K562 (cell line): Measurements from ENCODE around the gene KCNJ14. TPM values are rescaled to one million over a fixed set of nuclear protein-coding genes. Genes with fewer than 3 reads are reported as not detected.
A peak's percentile ranks its signal among the peaks of the same experiment; 100 is the strongest.

Source experiments
- ARID1B ChIP-seq: fragments of 450-650 bp; IDR thresholded peaks from 2 replicates; pipeline ENCODE4 v1.6.1; 2016; ENCODE audit warnings: antibody characterized with exemption, mild to moderate bottlenecking, inconsistent platforms
- CC2D1A ChIP-seq: fragments of 450-650 bp; IDR thresholded peaks from 2 replicates; pipeline ENCODE4 v1.6.1; 2017; ENCODE audit warnings: mild to moderate bottlenecking
- CTCF ChIP-seq, 3 experiments: IDR thresholded peaks in 2 of 3; conservative IDR thresholded peaks in 1 of 3; 2 replicates each; pipeline ENCODE4 v1.5.1; 2011 to 2012; ENCODE audit warnings: low read length in 3 of 3, mild to moderate bottlenecking in 3 of 3, control low read depth in 2 of 3, improper control_type of control experiment in 1 of 3, inconsistent platforms in 1 of 3, low read depth in 1 of 3, mixed read lengths in 1 of 3, moderate library complexity in 1 of 3; ENCODE audit not compliant: insufficient read depth in 2 of 3
- DPF2 ChIP-seq: fragments of 450-650 bp; IDR thresholded peaks from 2 replicates; pipeline ENCODE4 v1.6.1; 2016
- MAZ ChIP-seq, 2 experiments: fragments of 450-650 bp in 1 of 2; sonication (generic) in 1 of 2; formaldehyde crosslinking; IDR thresholded peaks in 1 of 2; conservative IDR thresholded peaks in 1 of 2; 2 replicates each; pipeline versions ENCODE4 v1.4.0 to v1.5.0; 2020; ENCODE audit warnings: mild to moderate bottlenecking in 1 of 2, missing genetic modification reagents in 1 of 2
- MCM3 ChIP-seq: fragments of 450-650 bp; IDR thresholded peaks from 2 replicates; pipeline ENCODE4 v1.6.1; 2016
- MYC ChIP-seq, 2 experiments: fragments of 250-450 bp in 1 of 2; sonication (Bioruptor Pico) in 1 of 2; IDR thresholded peaks; 2 replicates each; pipeline versions ENCODE4 v1.5.1 to v1.6.1; 2012 to 2021; ENCODE audit warnings: low read depth in 2 of 2, borderline replicate concordance in 1 of 2, improper control_type of control experiment in 1 of 2, low read length in 1 of 2, mild to moderate bottlenecking in 1 of 2, moderate library complexity in 1 of 2
- SREBF2 ChIP-seq: sonication (generic); formaldehyde crosslinking; IDR thresholded peaks from 2 replicates; pipeline ENCODE4 v1.4.0; 2020; ENCODE audit warnings: mild to moderate bottlenecking, missing genetic modification reagents
- ZBTB26 ChIP-seq: fragments of 450-650 bp; formaldehyde crosslinking; IDR thresholded peaks from 2 replicates; pipeline ENCODE4 v1.4.0; 2022; ENCODE audit warnings: missing genetic modification characterization
- ZNF212 ChIP-seq: fragments of 450-650 bp; formaldehyde crosslinking; IDR thresholded peaks from 2 replicates; pipeline ENCODE4 v1.4.0; 2020; ENCODE audit warnings: mild to moderate bottlenecking
- ZNF347 ChIP-seq: fragments of 450-650 bp; formaldehyde crosslinking; IDR thresholded peaks from 2 replicates; pipeline ENCODE4 v1.4.0; 2020; ENCODE audit warnings: low read depth, mild to moderate bottlenecking, moderate library complexity
- ZNF589 ChIP-seq: fragments of 200-800 bp; sonication (Bioruptor generic); IDR thresholded peaks from 2 replicates; pipeline ENCODE4 v1.6.1; 2016; ENCODE audit warnings: low read depth, missing genetic modification characterization, missing compliant biosample characterization
- polyA plus RNA-seq, 8 experiments: library from polyadenylated mRNA; depleted of rRNA in 4 of 8; stranded (reverse) in 5 of 8; unstranded in 3 of 8; fragments of >200 nt; fragmentation: Nextera tagmentation in 2 of 8; fragmentation: Illumina TruSeq in 1 of 8; extraction: Ambion mirVana in 2 of 8; extraction: Trizol in 1 of 8; gene quantifications; 2 replicates each; pipeline versions ENCODE4 v1.2.1 to v1.2.3, GENCODE V29; 2011 to 2014; ENCODE audit warnings: inconsistent platforms in 1 of 8, missing spikeins in 1 of 8
- total RNA-seq, 7 experiments: library from RNA; depleted of rRNA in 6 of 7; stranded (reverse); fragments of >200 nt in 6 of 7; fragmentation: Illumina TruSeq in 2 of 7; extraction: Trizol in 2 of 7; gene quantifications; 2 replicates each; pipeline versions ENCODE4 v1.2.1 to v1.2.3, GENCODE V29; 2011 to 2021; ENCODE audit warnings: low replicate concordance in 1 of 7
- TF ChIP-seq, protein P1 (sequence below): sonication (generic); formaldehyde crosslinking; IDR thresholded peaks from 2 replicates; pipeline ENCODE4 v1.8.0; 2023; ENCODE audit warnings: missing genetic modification reagents, mild to moderate bottlenecking, borderline replicate concordance
- TF ChIP-seq, protein P2 (sequence below): fragments of 450-650 bp; IDR thresholded peaks from 2 replicates; pipeline ENCODE4 v1.7.1; 2018; ENCODE audit warnings: mild to moderate bottlenecking, low read depth; ENCODE audit not compliant: partially characterized antibody

Gene KCNJ14
- total and polyA plus RNA-seq, 9 of the 15 experiments (the other 6 are each of a cell fraction or from before 2014, with no cell fraction given), result 0.15 to 1.6 (median 0.49) TPM

GRCh38 chr19:48501494-48502349 is 46.3 kb downstream of the KCNJ14 start (continued):
- TF ChIP-seq, protein P1, sequence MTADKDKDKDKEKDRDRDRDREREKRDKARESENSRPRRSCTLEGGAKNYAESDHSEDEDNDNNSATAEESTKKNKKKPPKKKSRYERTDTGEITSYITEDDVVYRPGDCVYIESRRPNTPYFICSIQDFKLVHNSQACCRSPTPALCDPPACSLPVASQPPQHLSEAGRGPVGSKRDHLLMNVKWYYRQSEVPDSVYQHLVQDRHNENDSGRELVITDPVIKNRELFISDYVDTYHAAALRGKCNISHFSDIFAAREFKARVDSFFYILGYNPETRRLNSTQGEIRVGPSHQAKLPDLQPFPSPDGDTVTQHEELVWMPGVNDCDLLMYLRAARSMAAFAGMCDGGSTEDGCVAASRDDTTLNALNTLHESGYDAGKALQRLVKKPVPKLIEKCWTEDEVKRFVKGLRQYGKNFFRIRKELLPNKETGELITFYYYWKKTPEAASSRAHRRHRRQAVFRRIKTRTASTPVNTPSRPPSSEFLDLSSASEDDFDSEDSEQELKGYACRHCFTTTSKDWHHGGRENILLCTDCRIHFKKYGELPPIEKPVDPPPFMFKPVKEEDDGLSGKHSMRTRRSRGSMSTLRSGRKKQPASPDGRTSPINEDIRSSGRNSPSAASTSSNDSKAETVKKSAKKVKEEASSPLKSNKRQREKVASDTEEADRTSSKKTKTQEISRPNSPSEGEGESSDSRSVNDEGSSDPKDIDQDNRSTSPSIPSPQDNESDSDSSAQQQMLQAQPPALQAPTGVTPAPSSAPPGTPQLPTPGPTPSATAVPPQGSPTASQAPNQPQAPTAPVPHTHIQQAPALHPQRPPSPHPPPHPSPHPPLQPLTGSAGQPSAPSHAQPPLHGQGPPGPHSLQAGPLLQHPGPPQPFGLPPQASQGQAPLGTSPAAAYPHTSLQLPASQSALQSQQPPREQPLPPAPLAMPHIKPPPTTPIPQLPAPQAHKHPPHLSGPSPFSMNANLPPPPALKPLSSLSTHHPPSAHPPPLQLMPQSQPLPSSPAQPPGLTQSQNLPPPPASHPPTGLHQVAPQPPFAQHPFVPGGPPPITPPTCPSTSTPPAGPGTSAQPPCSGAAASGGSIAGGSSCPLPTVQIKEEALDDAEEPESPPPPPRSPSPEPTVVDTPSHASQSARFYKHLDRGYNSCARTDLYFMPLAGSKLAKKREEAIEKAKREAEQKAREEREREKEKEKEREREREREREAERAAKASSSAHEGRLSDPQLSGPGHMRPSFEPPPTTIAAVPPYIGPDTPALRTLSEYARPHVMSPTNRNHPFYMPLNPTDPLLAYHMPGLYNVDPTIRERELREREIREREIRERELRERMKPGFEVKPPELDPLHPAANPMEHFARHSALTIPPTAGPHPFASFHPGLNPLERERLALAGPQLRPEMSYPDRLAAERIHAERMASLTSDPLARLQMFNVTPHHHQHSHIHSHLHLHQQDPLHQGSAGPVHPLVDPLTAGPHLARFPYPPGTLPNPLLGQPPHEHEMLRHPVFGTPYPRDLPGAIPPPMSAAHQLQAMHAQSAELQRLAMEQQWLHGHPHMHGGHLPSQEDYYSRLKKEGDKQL (CRISPR knock-in tag), result no peak
- TF ChIP-seq, protein P2, sequence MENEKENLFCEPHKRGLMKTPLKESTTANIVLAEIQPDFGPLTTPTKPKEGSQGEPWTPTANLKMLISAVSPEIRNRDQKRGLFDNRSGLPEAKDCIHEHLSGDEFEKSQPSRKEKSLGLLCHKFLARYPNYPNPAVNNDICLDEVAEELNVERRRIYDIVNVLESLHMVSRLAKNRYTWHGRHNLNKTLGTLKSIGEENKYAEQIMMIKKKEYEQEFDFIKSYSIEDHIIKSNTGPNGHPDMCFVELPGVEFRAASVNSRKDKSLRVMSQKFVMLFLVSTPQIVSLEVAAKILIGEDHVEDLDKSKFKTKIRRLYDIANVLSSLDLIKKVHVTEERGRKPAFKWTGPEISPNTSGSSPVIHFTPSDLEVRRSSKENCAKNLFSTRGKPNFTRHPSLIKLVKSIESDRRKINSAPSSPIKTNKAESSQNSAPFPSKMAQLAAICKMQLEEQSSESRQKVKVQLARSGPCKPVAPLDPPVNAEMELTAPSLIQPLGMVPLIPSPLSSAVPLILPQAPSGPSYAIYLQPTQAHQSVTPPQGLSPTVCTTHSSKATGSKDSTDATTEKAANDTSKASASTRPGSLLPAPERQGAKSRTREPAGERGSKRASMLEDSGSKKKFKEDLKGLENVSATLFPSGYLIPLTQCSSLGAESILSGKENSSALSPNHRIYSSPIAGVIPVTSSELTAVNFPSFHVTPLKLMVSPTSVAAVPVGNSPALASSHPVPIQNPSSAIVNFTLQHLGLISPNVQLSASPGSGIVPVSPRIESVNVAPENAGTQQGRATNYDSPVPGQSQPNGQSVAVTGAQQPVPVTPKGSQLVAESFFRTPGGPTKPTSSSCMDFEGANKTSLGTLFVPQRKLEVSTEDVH, result peak; percentile 64
- no peak for TF ChIP-seq ZNF589 (CRISPR knock-in tag)
- TF ChIP-seq ARID1B, result peak; percentile 80
- TF ChIP-seq MYC (IDR thresholded peaks at IDR 0.05; ENCODE audit: low read depth, low read length), result 0 out of 2 replicates have a peak, but pooled peaks have one; percentile 32
- no peak for TF ChIP-seq MYC (CRISPR knock-in tag; IDR thresholded peaks at IDR 0.05; ENCODE audit: borderline replicate concordance, low read depth)
- peak; percentile 97 for TF ChIP-seq ZBTB26
- TF ChIP-seq CTCF (IDR thresholded peaks at IDR 0.05 in 2 of 3, conservative IDR thresholded peaks at IDR 0.05 in 1 of 3; ENCODE audit: insufficient read depth in 2 of 3, low read depth in 1 of 3, low read length in 3 of 3), result 0 out of 6 replicates have a peak, but pooled peaks of 1 of the 3 experiments have one; percentile 10
- no peak for TF ChIP-seq SREBF2
- TF ChIP-seq CC2D1A, result 0 out of 2 replicates have a peak, but pooled peaks have one; percentile 23
- TF ChIP-seq ZNF347 (CRISPR knock-in tag), result no peak
- no peak for TF ChIP-seq MCM3
- peak; percentile 92 for TF ChIP-seq DPF2
- TF ChIP-seq MAZ (CRISPR knock-in tag; conservative IDR thresholded peaks at IDR 0.05 in 1 of 2, IDR thresholded peaks at IDR 0.05 in 1 of 2), result peak; percentile 69 to 76
- no peak for TF ChIP-seq ZNF212
